Coronary artery (tissue), 2 donors: Measurements from ENCODE around the gene SERPINB5.

Experiments used
- DNase-seq: peaks from one replicate; pipeline ENCODE4 v3.0.0-alpha.2; 2017; ENCODE audit warnings: low spot score
- H3K27ac ChIP-seq, 2 donors: fragments of 200-600 bp; sonication (generic); one replicate each; pipeline ENCODE4 v1.5.1; 2016 to 2019
- H3K4me3 ChIP-seq: fragments of 200-600 bp; sonication (generic); 2 replicates; pipeline ENCODE4 v1.5.1; 2016; ENCODE audit warnings: mild to moderate bottlenecking, moderate library complexity
- CTCF ChIP-seq: fragments of 200-600 bp; sonication (generic); IDR thresholded peaks from one replicate; pipeline ENCODE4 v1.5.1; 2019; ENCODE audit warnings: antibody characterized with exemption

SERPINB5 gene

GRCh38 chr18:63440219-63440618, 36.5 kb upstream of the SERPINB5 start:
- H3K27ac ChIP-seq: no peak overlapping the region
- no peak overlapping the region for H3K4me3 ChIP-seq
- no peak for TF ChIP-seq CTCF
- no peak for DNase-seq

GRCh38 chr18:63440881-63441280, 35.9 kb upstream of the SERPINB5 start:
- Histone ChIP-seq H3K4me3 (no peak overlapping the region), H3K27ac (no peak overlapping the region)
- no peak for TF ChIP-seq CTCF
- DNase-seq: no peak

GRCh38 chr18:63443829-63444228, 32.9 kb upstream of the SERPINB5 start:
- no peak overlapping the region for H3K27ac ChIP-seq
- TF ChIP-seq CTCF: no peak
- no peak for DNase-seq
- H3K4me3 ChIP-seq: no peak overlapping the region

GRCh38 chr18:63444580-63444979, 32.2 kb upstream of the SERPINB5 start:
- no peak for DNase-seq
- no peak overlapping the region for H3K4me3 ChIP-seq
- H3K27ac ChIP-seq: peak overlapping the region in 1 of 2 donors; percentile 58
- TF ChIP-seq CTCF: no peak

- Histone ChIP-seq H3K27ac (peak overlapping the region in 1 of 2 donors; percentile 58), H3K4me3 (no peak overlapping the region)
- DNase-seq: no peak
- no peak for TF ChIP-seq CTCF
These were observed 31.7 kb upstream of the SERPINB5 start for GRCh38 chr18:63445037-63445436.

- no peak for DNase-seq
- H3K4me3 ChIP-seq: no peak overlapping the region
- no peak overlapping the region for H3K27ac ChIP-seq
- TF ChIP-seq CTCF: no peak
These were observed 30.5 kb upstream of the SERPINB5 start for GRCh38 chr18:63446266-63446665.

- no peak overlapping the region for H3K4me3 ChIP-seq
- no peak overlapping the region for H3K27ac ChIP-seq
- DNase-seq: no peak
- no peak for TF ChIP-seq CTCF
These were observed 29.7 kb upstream of the SERPINB5 start for GRCh38 chr18:63447066-63447465.
